ENCODE data around the gene TNIK. TPM values are rescaled to one million over a fixed set of nuclear protein-coding genes. Genes with fewer than 3 reads are reported as not detected.

The TNIK gene
- total RNA-seq, 1 experiment from 2014 or later = 22.4 TPM

GRCh38 chr3:171221597-171221996 lies 238.6 kb downstream of the TNIK start:
- intact Hi-C loops (cut with micrococcal nuclease; ENCODE audit: unreplicated experiment) = no loop called here
- H3K36me3 ChIP-seq (ENCODE audit: control insufficient read depth, insufficient read depth, low read length) = no peaks in the 10 kb centered on the region
- Mint-ChIP-seq H3K27me3 (ENCODE audit: insufficient read depth, unreplicated experiment) (no peaks in the 10 kb centered on the region), H3K4me3 (ENCODE audit: unreplicated experiment) (no peak overlapping the region), H3K36me3 (ENCODE audit: insufficient read depth, unreplicated experiment) (no peaks in the 10 kb centered on the region), H3K27ac (ENCODE audit: unreplicated experiment) (no peak overlapping the region), H3K9me3 (ENCODE audit: unreplicated experiment) (no peaks in the 10 kb centered on the region), H3K4me1 (ENCODE audit: low read depth, unreplicated experiment) (no peaks in the 10 kb centered on the region)
- TF ChIP-seq CTCF (IDR thresholded peaks at IDR 0.05; ENCODE audit: insufficient read depth in 1 of 2, low read depth in 1 of 2, low read length in 1 of 2, severe bottlenecking in 1 of 2, unreplicated experiment in 1 of 2) = no peak
- DNase-seq = no peak
- no peaks in the 10 kb centered on the region for H3K27me3 ChIP-seq (replicated peaks; ENCODE audit: control insufficient read depth, insufficient read depth, low read length)
- BruUV-seq (replicated peaks) = no TSS peak
- no peaks in the 10 kb centered on the region; the same call in 1 of the 2 replicates for H3K9me3 ChIP-seq
- ChIA-PET CTCF (no interaction called here), POLR2A (no interaction called here)
- H3K4me1 ChIP-seq = no peaks in the 10 kb centered on the region
- no peak overlapping the region for H3K4me3 ChIP-seq (ENCODE audit: low read depth, low read length)

DNA sequence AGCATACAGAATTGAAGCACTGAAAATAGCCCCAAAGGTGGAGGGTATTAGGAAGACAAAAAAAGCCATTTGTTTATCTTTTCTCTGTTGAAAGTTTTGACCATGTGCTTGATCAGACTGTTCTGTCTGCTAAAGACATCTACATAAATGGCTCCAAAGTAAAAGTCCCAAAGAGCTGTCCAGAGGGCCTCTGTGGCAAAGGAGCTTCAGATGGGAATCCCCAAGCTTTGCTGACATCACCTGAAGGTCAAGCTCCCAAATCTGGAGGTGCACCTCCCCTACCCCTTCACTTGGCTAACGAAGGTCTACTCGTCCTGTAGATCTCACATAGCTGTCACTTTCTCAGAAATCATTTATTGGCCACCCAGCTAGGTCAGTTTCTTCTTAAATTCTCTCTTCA lies 239.1 kb downstream of the TNIK start:
- Mint-ChIP-seq H3K27me3 (ENCODE audit: insufficient read depth, unreplicated experiment) (no peaks in the 10 kb centered on the region), H3K9me3 (ENCODE audit: unreplicated experiment) (no peaks in the 10 kb centered on the region), H3K4me1 (ENCODE audit: low read depth, unreplicated experiment) (no peaks in the 10 kb centered on the region), H3K4me3 (ENCODE audit: unreplicated experiment) (no peak overlapping the region), H3K27ac (ENCODE audit: unreplicated experiment) (no peak overlapping the region), H3K36me3 (ENCODE audit: insufficient read depth, unreplicated experiment) (no peaks in the 10 kb centered on the region)
- H3K4me1 ChIP-seq = no peaks in the 10 kb centered on the region
- ChIA-PET POLR2A (no interaction called here), CTCF (no interaction called here)
- no peak for TF ChIP-seq CTCF (IDR thresholded peaks at IDR 0.05; ENCODE audit: insufficient read depth in 1 of 2, low read depth in 1 of 2, low read length in 1 of 2, severe bottlenecking in 1 of 2, unreplicated experiment in 1 of 2)
- H3K9me3 ChIP-seq = no peaks in the 10 kb centered on the region; the same call in 1 of the 2 replicates
- no peak for DNase-seq
- BruUV-seq (replicated peaks) = no TSS peak
- H3K36me3 ChIP-seq (ENCODE audit: control insufficient read depth, insufficient read depth, low read length) = no peaks in the 10 kb centered on the region
- H3K4me3 ChIP-seq (ENCODE audit: low read depth, low read length) = no peak overlapping the region
- intact Hi-C loops (cut with micrococcal nuclease; ENCODE audit: unreplicated experiment) = no loop called here
- no peaks in the 10 kb centered on the region for H3K27me3 ChIP-seq (replicated peaks; ENCODE audit: control insufficient read depth, insufficient read depth, low read length)

- Mint-ChIP-seq H3K36me3 (ENCODE audit: insufficient read depth, unreplicated experiment) (no peaks in the 10 kb centered on the region), H3K4me3 (ENCODE audit: unreplicated experiment) (no peak overlapping the region), H3K27ac (ENCODE audit: unreplicated experiment) (no peak overlapping the region), H3K27me3 (ENCODE audit: insufficient read depth, unreplicated experiment) (no peaks in the 10 kb centered on the region), H3K9me3 (ENCODE audit: unreplicated experiment) (no peaks in the 10 kb centered on the region), H3K4me1 (ENCODE audit: low read depth, unreplicated experiment) (no peaks in the 10 kb centered on the region)
- ChIA-PET CTCF (no interaction called here), POLR2A (no interaction called here)
- Histone ChIP-seq H3K4me3 (ENCODE audit: low read depth, low read length) (no peak overlapping the region), H3K27me3 (replicated peaks; ENCODE audit: control insufficient read depth, insufficient read depth, low read length) (no peaks in the 10 kb centered on the region), H3K4me1 (no peaks in the 10 kb centered on the region), H3K36me3 (ENCODE audit: control insufficient read depth, insufficient read depth, low read length) (no peaks in the 10 kb centered on the region), H3K9me3 (no peaks in the 10 kb centered on the region)
- BruUV-seq (replicated peaks) = no TSS peak
- intact Hi-C loops (cut with micrococcal nuclease; ENCODE audit: unreplicated experiment) = no loop called here
- TF ChIP-seq CTCF (IDR thresholded peaks at IDR 0.05; ENCODE audit: insufficient read depth in 1 of 2, low read depth in 1 of 2, low read length in 1 of 2, severe bottlenecking in 1 of 2, unreplicated experiment in 1 of 2) = no peak
- no peak for DNase-seq
Observed at GRCh38 chr3:171219258-171219657, 240.9 kb downstream of the TNIK start.

Data from Caco-2 (cell line).